ENCODE measurements around the gene PRPF6.

PRPF6 gene

GRCh38 chr20:64063389-64064144 lies 82.6 kb downstream of the PRPF6 start:
- DNase-seq (ENCODE audit: low read depth in 2 of 2), result peak in 1 of 2 donors; percentile 33

- no peak for DNase-seq (ENCODE audit: low read depth in 2 of 2)
Observed at GRCh38 chr20:64064145-64064698, 83.3 kb downstream of the PRPF6 start.

- DNase-seq (ENCODE audit: low read depth in 2 of 2), result no peak
Observed at GRCh38 chr20:64065062-64065973, 84.4 kb downstream of the PRPF6 start.

GRCh38 chr20:64065974-64066343 lies 85.0 kb downstream of the PRPF6 start:
- peak; percentile 43 to 50 for DNase-seq (ENCODE audit: low read depth in 2 of 2)

- DNase-seq (ENCODE audit: low read depth in 2 of 2), result no peak
Observed at GRCh38 chr20:64067005-64067632, 86.2 kb downstream of the PRPF6 start.

- DNase-seq (ENCODE audit: low read depth in 2 of 2), result no peak
Observed at GRCh38 chr20:64067733-64068307, 86.9 kb downstream of the PRPF6 start.

- DNase-seq (ENCODE audit: low read depth in 2 of 2), result no peak
Observed at GRCh38 chr20:64068386-64069208, 87.7 kb downstream of the PRPF6 start.

- no peak for DNase-seq (ENCODE audit: low read depth in 2 of 2)
Observed at GRCh38 chr20:64069209-64069613, 88.3 kb downstream of the PRPF6 start.

GRCh38 chr20:64069614-64070243 lies 88.8 kb downstream of the PRPF6 start:
- no peak for DNase-seq (ENCODE audit: low read depth in 2 of 2)

GRCh38 chr20:64070244-64070993 lies 89.5 kb downstream of the PRPF6 start:
- DNase-seq (ENCODE audit: low read depth in 2 of 2), result no peak

- no peak for DNase-seq (ENCODE audit: low read depth in 2 of 2)
Observed at GRCh38 chr20:64071341-64072332, 90.7 kb downstream of the PRPF6 start.

GRCh38 chr20:64072498-64073063 lies 91.6 kb downstream of the PRPF6 start:
- no peak for DNase-seq (ENCODE audit: low read depth in 2 of 2)

GRCh38 chr20:64073476-64074183 lies 92.7 kb downstream of the PRPF6 start:
- DNase-seq (ENCODE audit: low read depth in 2 of 2), result no peak

GRCh38 chr20:64074184-64074789 lies 93.4 kb downstream of the PRPF6 start:
- no peak for DNase-seq (ENCODE audit: low read depth in 2 of 2)

- no peak for DNase-seq (ENCODE audit: low read depth in 2 of 2)
Observed at GRCh38 chr20:64074963-64075362, 94.0 kb downstream of the PRPF6 start.

- no peak for DNase-seq (ENCODE audit: low read depth in 2 of 2)
Observed at GRCh38 chr20:64075556-64075955, 94.6 kb downstream of the PRPF6 start.
